HG03175 (cell line): ENCODE measurements around the gene CSDE1.
"Not testable (repeated sequence)": the region's sequence is repeated elsewhere in the genome, so short reads cannot be mapped to it uniquely, and the experiment has no call there.

Experiments used
- ATAC-seq: cut with Tn5 transposase; IDR thresholded peaks from one replicate; pipeline ENCODE4 v1.9.1; 2021; ENCODE audit warnings: mild to moderate bottlenecking, moderate library complexity; ENCODE audit not compliant: unreplicated experiment

CSDE1 gene

DNA sequence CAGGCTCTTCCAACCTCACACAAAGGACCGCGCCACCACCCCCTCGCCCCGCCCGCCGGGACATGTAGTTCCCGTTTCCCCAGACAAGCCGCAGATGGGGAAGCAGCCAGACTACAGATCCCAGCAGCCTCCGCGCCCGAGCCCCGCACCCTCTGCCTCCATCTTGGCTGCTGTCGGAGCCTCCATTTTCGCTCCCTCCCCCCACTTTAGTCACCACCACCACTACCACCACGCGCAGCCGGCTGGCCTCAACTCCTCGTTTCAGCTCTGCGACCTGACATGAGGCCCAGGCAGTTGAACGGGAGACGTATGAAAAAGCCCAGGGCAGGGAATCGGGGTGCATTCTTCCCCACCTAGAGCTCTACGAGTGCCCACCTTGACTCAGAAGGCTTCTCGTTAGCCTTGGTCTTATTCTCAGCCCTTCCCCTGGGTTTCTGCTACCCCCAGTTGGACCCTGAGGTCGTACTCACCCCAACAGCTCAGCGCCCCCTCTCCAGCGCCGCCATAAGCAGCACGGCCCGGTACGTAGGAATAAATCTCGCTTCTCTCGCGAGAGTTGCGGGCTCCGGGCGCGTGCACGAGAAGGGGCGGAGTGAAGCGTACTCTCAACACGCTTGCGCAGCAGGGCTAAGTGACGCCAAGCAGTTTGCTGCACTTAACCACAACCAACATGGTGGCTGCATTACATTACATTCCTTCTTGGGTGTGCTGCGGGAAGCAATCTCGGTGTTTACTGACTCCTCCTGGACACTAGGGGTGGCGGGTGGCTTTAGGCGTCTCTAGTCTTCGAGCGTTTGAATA is at the start of gene CSDE1:
CSDE1 (minus strand) TSS at position 530 of the 801 bp plus-strand sequence. CDS start 18,094 bp downstream, outside the sequence.
- ATAC-seq, result peak; percentile 85

DNA sequence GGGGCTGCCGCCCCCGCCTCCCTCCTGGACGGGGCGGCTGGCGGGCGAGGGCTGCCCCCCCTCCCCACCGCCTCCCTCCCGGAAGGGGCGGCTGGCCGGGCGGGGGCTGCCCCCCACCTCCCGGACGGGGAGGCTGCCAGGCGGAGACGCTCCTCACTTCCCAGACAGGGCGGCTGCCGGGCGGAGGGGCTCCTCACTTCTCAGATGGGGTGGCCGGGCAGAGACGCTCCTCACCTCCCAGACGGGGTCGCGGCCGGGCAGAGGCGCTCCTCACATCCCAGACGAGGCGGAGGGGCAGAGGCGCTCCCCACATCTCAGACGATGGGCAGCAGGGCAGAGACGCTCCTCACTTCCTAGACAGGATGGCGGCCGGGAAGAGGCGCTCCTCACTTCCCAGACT is 46.7 kb upstream of the CSDE1 start:
- ATAC-seq, result not testable (repeated sequence)

DNA sequence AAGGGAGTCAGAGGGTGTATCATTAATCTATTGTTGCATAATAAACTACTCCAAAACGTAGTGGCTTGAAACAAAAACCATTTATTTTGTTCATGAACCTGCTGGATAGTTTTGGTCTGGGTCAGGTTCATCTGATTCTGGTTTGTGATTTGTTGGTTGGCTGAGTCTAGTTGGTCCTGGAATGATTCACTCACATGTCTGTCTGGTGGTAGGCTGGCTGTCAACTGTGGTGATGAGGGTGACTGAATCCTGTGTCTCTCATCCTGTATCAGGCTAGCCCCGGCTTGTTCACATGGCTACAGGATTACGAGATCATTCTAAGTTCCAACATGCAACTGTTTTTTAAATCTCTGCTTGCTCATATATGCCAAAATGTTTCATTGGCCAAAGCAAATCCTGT is 45.2 kb upstream of the CSDE1 start:
- no peak for ATAC-seq

DNA sequence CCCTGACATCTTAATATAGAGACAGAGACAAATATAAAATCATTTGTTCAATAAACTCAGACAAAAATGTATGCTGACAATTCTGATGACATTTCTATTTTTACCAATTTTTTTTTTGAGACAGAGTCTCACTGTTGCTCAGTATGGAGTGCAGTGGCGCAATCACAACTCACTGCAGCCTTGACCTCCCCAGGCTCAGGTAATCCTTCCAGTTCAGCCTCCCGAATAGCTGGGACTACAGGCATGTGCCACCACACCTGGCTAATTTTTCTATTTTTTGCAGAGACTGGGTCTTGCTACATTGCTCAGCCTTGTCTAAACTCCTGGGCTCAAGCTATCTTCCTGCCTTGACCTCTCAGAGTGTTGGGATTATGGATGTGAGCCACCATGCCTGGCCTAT is 36.3 kb upstream of the CSDE1 start:
- ATAC-seq, result no peak

DNA sequence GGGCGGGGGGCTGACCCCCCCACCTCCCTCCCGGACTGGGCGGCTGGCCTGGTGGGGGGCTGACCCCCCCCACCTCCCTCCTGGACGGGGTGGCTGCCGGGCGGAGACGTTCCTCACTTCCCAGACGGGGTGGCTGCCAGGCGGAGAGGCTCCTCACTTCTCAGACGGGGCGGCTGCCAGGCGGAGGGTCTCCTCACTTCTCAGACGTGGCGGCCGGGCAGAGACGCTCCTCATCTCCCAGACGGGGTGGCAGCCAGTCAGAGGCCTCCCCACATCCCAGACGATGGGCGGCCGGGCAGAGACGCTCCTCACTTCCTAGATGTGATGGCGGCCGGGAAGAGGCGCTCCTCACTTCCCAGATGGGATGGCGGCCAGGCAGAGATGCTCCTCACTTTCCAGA is 32.8 kb upstream of the CSDE1 start:
- ATAC-seq, result not testable (repeated sequence)

DNA sequence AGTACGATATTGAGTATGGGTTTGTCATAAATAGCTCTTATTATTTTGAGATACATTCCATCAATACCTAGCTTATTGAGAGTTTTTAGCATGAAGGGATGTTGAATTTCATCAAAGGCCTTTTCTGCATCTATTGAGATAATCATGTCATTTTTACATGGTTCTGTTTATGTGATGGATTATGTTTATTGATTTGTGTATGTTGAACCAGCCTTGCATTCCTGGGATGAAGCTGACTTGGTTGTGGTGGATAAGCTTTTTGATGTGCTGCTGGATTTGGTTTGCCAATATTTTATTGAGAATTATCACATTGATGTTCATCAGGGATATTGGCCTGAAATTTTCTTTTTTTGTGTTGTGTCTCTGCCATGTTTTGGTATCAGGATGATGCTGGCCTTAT is 28.7 kb upstream of the CSDE1 start:
- not testable (repeated sequence) for ATAC-seq

DNA sequence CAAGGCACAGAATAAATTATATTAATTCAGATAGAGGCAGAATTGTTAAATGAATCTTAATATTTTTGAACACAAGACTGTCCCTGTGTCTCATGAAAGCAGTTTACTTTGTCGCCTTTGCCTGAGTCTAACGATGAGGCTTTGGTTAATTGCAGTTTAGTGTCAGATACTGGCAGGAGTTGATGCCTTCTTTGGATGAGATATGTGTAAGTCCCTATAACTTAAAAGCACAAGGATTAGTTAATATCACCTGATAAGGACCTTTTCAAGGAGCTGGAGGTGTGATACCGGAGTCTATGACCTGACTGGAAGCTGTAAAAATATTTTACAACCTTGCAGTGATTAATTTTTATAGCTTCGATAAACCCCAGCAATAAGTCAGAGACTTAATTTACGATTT is 24.7 kb upstream of the CSDE1 start:
- no peak for ATAC-seq

DNA sequence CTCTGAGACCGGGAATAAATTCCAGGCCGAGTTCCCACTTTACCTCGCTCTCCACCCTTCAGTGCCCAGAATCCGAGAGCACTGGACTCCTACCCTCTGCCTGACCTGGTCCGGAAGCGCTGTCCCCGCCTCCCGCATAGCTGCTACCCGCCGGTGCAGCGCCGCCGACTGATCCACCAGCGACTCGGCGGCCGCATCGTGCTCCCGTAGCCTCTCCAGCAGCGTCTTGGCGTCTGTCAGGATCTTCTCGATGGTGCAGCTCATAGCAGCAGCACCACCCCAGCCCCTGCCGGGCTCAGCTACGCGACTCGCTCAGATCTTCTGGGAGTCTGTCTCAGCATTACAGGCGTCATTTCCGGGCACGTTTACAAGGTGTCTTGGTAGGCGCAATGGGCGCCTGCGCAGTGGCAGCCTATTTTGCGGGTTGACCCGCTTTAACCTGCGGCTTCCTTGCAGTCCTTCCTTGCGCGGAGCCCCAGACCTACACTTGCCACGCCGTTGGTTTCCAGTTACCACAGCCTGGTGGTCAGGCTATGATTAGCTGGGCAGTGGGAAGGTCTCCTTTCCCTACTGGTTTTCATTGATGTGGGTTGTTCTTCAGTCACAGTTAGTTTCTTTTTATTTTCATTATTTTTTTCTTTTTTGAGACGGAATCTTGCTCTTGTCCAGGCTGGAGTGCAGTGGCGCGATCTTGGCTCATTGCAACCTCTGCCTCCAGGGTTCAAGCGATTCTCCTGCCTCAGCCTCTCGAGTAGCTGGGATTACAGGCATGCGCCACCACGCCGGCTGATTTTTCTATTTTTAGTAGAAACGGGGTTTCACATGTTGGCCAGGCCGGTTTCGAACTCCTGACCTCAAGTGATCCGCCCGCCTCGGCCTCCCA is 22.8 kb upstream of the CSDE1 start, which contains the start of gene SIKE1:
SIKE1 (minus strand) TSS at position 342 of the 883 bp plus-strand sequence; CDS start at position 264, 78 bp downstream.
- ATAC-seq, result peak; percentile 99

DNA sequence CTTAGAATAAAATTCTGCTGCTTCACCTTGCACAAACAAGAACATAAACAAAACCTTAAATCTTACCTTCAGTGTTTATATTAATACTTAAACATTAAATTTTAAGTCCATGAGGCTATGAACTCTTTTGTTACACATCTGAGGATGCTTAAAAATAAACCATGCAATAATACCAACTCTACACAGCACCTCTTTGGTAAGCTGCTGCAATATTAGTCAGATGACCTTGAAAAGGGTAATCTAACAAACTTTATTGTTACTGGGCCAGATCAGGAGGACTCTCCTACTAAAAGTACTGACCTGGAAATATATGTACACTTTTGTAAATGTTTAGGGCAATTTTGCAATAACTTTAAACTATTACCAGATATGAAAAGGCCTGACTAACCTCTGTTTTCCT is 21.9 kb upstream of the CSDE1 start:
- no peak for ATAC-seq

DNA sequence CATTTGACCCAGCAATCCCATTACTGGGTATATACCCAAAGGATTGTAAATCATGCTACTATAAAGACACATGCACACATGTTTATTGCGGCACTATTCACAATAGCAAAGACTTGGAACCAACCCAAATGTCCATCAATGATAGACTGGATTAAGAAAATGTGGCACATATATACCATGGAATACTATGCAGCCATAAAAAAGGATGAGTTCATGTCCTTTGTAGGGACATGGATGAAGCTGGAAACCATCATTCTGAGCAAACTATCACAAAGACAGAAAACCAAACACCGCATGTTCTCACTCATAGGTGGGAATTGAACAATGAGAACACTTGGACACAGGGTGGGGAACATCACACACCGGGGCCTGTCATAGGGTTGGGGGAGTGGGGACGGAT is 18.9 kb upstream of the CSDE1 start:
- ATAC-seq, result not testable (repeated sequence)

DNA sequence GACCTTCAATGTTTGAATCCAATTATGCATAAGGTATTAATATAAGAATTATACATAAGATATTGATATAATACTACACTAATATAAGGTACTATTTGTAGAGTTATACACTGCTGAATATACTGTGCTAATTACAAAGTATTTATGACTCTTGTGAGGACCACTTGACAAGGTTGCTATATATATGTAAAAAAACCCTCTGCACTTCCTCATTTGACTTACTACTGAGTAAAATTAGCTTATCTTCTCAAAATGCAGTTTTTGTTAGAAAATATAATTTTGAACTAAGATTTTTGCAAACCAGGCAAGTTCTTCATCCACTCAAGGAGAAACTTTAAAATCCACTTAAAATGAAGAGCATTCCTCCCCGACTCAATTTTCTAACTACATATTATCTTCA is 14.2 kb upstream of the CSDE1 start:
- ATAC-seq, result no peak

DNA sequence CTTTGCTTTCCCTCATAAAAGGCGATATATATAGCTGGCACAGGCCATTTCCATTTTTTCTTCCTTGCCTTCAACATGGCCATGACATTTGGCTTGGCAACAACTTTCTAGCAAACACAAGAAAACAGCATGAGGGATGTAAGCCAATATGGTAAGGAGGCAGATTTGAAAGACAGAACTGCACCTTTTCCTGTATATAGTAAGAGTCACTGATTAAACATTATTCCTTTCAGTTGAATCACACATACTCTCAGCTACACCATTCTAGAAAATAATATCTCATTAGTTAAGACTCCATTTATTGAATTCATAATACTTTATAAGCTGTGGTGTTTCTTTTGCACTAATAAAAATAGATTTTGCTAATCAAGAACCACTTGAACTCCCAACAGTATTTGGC is 13.2 kb upstream of the CSDE1 start:
- no peak for ATAC-seq

DNA sequence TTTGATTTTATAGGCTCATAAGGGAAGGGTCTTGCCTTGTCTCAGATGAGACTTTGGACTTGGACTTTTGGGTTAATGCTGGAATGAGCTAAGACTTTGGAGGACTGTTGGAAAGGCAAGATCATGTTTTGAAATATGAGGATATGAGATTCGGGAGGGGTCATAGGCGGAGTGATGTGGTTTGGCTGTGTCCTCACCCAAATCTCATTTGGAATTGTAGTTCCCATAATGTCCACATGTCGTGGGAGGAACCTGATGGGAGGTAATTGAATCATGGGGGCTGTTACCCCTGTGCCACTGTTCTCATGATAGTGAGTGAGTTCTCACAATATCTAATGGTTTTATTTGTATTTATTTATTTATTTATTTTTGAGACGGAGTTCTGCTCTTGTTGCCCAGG is 6.9 kb upstream of the CSDE1 start:
- no peak for ATAC-seq

DNA sequence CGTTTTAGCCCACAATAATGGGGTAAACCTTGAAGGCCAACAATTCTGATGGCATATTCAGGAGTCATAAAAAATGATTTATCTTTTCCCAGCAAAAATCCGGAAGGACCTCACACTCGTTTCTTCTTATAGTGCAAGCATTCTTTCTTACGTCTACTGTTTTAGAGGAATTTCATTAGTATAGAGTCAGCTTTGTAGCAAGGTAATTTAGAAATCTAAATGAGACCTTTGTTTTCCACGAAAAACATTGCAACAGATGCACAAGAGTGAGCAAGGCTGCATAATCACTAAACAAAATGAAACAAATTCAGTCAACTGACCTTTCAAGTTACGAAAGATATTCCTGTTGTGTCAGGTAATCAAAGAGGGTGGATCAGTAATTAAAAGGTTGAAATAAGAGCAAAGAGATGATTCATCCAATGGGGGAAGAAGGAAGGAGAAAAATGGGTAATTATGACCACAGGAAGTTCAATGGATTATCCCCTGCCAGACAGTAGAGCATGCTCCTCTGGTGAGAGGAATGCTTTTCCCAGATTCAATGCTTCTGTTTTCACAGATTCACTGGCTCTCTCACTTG is 560 bp upstream of the CSDE1 start:
- ATAC-seq, result no peak

DNA sequence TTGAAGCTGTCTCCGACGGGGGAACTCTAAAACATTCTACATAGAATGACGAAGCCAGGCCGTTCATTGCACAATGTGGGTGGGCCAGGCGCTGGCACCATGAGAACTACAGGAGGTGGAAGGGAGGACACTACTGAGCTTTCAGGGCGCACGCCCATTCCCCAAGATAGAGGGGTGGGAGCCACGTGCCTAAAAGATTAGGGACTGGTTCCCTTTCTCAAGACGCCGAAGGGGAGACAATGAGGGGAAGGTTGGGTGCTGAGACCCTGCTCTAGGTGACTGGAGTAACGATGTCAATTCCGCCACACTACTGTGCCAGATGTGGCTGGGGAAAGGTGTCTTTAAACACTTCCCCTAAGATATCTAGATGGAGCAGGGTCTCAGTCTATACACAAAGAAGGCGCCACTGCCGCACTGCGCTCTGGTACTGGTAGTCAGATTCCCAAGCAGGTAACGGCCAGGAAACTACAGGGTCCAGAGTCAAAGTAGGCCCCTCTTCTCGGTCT is 782 bp downstream of the CSDE1 start:
- ATAC-seq, result no peak

DNA sequence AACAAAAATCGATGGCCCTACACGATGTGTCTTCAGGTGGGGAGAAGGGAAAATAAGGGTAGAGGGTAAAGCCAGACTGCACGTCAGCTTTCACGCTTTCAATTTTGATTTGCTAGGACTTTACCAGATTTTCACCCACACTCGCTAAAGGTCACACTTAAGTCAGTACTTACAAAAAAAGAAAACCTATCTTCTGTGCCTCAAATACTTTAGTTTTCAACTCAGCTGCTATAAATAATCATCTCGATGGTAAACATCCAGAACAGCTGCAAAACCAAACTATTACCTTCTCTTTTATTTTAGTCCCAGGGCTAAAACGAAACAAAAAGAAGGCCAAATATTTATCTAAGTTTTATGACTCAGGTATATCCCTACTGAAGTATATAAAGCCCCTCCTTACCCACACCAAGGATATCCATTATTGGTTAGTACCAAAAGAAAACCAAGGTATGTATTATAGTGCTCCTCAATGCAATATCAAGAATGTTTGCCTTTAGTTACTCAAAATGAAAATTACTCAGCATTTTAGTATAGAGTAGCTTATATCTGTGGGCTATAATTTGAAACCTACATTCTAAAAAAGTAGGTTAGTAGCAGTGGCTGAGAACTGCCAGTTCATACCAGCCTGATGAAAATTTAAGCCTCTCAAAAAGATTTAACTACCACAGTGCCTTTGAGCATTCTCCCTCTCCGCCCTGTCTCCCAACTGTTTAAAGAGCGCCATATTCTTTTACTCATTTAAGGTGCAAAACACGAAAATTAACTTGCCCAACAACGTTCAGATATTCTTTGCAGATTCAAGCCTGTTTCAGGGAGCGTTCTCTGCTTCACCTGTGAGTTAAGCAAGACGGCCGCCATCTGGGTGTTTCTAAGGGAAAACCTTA is 1.5 kb downstream of the CSDE1 start:
- peak; percentile 25 for ATAC-seq

DNA sequence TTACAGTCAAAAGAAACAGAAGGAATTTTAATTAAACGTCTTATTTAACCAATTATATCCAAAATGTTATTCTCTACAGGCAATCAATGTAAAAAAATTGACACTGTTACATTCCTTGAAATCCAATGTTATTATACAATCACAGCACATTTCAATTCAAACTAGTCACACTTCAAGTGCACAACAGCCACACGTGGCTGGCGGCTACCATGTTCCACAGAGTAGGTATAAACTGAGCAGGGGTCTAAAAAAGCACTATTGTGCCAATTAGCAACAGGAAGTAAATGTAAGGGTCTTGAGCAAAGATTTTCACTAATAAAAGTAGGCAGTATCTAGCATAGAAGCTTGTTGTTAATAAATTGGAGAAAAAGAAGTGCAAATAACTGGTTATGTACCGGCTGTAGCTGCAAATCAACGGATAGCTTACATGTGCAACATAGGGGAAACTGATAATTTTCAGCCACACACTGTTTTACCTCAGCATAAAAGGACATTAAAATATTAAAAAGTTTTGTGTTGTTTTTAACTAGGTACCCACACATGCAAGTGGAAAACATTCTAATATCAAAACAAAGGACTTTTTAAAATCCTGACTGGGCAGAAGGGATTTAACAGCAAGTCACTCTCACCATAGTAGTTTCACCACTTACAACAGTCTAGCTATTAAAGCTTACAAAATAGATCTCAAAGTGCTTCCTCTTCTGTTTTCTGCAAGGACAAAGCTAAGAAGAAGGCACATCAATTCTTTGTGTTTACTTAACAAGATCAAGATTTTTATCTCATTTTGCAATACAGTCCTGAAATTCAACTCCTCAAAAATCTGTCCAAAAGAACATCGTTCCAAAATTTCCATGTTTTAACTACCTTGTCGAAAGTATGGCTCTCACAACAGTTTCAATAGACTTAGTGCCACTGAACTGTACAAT is 2.5 kb downstream of the CSDE1 start:
- ATAC-seq, result no peak

DNA sequence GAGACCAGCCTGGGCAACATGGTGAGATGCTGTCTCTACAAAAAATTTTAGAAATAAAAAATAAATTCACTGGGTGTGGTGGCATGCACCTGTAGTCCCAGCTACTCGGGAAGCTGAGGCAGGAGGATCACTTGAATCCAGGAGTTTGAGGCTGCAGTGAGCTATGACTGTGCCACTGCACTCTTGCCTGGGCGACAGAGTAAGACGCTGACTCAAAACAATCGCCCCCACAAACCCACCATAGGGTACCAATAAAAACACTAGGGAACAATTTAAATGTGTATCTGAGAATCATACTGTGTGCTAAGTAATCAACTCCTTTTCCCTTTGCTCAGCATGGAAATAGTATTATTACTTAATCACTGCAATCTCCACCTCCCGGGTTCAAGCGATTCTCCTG is 4.1 kb downstream of the CSDE1 start:
- not testable (repeated sequence) for ATAC-seq

DNA sequence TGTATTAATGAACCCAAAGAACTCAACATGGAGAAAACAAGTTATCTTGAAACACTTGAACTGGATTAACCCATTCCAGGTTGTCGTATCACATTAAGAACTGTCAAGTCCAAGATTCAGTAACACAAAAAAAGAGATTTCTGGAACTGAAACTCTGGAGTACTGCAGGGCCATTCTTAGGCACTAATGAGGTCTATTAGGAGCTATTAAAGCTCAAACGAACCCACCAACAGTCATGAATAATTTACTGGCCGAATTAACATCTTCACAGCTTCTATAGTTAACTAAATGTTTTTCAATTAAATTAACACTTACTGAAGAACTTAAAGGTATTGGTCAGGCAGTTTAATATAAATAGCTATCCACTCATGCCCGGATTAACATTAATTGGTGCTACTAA is 4.6 kb downstream of the CSDE1 start:
- ATAC-seq, result no peak
